GM21717 (cell line): Measurements from ENCODE around the gene FASN.
"Not testable (repeated sequence)": the region's sequence is repeated elsewhere in the genome, so short reads cannot be mapped to it uniquely, and the experiment has no call there.

Experiments used
- ATAC-seq: cut with Tn5 transposase; IDR thresholded peaks from one replicate; pipeline ENCODE4 v1.9.1; 2021; ENCODE audit warnings: mild to moderate bottlenecking, moderate library complexity; ENCODE audit not compliant: unreplicated experiment

Gene FASN

DNA sequence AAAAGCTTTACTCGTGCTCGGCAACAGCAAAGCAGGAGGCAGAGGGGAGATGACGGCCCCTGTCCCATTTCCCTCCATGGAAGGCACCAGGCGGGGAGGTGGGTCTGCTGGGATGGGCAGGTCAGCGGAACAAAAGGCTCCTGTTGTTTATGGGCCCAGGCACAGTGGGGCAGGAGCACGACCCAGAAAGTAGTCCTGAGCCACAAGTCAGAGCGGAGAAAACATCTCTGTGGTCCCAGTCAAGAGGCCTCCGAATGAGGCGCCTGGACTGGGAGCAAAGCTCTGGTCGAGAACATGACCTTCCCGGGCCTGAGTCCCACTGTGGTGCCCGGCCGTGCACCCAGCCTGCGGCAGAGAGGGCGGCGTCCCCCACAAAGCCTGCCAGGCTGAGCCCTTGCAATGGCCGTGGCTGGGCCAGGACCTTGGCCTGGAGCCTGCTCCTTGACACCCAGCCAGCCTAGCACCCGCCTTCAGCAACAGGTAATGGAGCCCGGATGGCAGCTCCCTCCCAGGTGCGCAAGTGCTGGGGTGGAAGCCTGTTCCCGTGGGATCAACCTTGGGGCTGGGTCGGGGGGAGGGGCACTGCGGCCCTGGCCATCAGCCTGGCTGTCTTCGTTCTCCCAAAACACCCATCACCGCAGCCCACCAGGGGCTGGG is 50.0 kb downstream of the FASN start:
- no peak for ATAC-seq

DNA sequence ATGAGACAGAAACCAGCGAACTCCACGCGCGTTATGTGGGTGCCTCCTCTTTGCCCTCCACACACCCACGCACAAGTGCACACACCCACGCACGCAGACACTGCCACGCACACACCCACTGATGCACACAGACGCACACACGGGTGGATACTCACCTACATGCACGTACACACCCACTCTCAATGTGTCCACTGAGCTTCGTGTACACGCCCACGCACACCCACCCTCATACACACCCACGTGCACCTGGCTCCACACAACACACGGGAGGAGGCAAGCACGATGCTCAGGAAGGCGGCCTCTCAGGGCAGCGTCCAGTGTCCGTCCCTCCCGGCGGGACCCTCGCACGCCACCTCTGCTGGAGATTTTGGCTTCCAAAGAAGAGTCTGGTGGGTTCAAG is 50.7 kb downstream of the FASN start:
- ATAC-seq = no peak

DNA sequence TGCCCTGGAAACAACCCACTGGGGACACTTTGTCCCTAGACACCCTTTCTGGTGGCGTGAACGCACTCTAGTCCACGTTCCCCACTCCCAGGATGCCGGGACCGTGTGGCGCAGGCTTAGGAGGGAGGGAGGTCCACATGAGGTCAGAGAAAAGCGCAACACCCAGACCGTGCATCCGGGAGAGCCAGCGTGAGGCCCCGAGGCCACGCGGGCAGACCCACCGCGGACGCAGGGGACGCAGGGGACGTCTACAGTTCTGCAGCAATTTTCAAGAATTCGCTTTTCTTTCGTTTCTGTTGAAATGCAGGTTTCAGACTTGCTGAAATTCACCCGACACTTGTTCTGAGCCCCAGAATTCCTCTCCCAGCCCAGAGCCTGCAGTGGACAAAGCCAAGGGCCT is 51.1 kb downstream of the FASN start:
- no peak for ATAC-seq

DNA sequence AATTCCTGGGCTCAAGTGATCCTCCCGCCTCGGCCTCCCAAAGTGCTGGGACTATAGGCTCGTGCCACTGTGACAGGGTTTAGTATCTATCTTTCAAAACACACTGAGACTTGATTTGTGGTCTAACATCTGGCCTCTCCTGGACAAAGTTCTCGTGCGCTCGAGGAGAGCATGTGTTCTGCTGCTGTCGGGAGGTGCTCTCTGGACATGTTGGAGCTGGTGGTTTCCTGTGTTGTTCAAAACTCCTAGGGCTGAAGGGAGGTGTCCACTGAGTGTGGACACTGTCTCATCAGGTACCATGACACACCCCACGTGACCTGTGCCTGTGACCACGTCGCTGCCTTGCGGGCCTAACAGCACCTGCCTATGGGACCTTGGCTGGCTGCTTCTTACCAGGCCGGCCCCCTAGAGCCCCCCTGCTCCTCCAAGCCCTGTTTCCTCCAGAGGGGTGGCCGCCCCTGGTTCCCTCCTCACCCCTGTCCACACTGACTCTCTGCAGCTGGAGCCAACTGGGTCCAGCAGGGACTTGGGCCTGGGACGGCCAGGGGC is 52.0 kb downstream of the FASN start:
- no peak for ATAC-seq

DNA sequence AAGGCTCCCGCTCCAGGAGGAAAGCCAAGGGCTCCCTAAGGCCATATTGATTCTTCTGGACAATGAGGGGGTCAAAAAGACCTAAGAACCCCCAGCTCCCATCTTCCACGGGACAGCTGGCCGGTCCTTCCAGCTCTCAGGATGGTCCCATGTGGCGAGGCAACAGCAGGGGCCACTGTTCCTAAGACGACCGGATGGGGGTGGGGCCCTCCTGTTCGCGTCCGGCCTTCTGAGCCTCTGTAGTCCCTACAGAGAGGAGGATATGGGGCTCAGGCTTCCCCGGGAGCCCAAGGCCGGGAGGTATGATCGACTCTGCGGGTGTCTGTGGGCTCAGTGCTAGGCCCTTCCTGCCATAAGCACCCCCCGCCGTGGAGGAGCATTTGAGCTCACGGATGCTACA is 54.5 kb downstream of the FASN start:
- no peak for ATAC-seq

DNA sequence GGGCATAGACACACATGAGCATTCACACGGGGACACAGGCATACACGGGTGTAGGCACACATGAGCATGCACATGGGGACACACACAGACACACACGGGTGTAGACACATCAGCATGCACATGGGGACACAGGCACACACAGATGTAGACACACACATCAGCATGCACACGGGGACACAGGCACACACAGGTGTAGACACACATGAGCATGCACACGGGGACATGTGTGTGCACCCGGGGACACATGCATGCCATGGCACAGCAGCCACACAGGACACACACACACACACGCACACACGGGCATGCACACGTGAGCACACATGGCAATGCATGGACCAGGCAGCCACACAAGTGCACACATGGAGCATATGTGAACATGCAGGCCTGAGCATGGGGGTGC is 55.4 kb downstream of the FASN start:
- no peak for ATAC-seq

DNA sequence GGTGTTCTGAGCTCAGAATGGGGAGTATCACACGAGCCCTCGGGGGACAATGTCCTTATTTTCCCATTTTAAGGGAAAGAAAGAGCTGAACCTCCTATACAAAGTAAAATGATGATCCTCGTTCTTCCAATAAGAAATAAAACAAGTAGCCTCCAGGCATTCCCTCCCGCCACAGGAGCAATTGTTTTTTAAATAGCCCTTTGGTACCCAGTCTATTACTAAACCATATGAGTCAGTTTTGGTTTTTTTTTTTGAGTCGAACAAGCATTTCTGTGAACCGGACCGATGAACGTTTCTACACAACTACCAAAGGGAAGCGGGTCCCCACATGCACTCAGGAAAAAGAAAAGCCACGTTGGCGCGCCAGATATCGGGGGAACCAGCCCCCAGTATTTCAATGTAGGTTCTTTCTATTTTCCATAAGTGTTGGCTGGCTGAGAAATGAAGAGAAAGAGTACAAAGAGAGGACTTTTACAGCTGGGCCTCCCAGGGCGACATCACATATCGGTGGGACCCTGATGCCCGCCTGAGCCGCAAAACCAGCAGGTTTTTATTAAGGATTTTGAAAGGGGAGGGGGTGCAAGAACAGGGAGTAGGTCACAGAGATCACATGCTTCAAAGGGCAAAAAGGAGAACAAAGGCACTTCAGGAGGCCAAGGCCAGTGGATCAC is 56.8 kb downstream of the FASN start:
- ATAC-seq = no peak

DNA sequence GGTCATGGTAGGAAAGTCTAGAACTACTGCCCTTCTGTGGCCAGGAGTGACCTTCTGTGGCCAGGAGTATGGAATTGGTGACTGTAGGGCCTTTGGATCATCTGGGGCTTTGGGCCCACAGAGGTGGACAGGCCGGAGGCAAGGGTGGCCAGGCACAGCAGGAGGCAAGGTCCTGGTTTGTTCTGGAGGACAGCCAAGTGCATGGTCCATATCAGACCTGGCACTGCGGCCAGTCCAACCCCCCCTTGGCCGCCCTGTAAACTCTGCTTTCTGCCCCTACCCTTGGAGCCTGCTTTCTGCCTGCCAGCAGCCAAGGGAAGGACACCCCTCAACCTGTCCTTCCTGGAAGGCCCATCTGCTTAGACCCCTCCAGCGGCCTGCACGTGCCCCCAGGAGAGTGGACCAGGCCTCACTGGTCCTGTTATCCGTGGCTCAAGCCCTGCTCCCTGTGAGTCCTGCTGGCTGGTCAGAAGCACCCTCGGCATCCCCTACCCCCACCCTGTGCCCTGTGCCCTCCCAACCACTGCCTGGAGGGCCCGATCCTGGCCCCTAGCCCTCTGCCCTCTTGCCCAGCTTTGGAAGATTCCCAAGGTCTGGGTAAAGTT is 58.2 kb downstream of the FASN start:
- no peak for ATAC-seq

DNA sequence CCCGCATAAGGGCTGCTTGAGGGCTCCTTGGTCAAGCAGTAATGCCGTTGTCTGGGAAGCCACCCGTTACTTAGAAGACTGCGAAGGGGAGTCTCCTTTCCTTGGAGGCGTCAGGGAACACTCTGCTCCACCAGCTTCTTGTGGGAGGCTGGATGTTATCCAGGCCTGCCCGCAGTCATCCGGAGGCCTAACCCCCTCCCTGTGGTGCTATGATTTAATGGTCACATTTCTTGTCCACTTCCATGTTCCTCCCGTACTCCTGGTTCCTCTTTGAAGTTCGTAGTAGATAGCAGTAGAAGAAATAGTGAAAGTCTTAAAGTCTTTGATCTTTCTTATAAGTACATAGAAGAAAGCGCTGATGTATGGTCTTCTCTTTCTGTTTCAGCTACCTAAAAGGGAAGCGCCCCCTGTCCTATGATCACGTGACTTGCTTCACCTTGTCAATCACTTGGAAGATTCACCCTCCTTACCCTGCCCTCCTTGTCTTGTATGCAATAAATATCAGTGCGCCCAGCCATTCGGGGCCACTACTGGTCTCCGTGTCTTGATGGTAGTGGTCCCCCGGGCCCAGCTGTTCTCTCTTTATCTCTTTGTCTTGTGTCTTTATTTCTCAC is 59.1 kb downstream of the FASN start:
- not testable (repeated sequence) for ATAC-seq

DNA sequence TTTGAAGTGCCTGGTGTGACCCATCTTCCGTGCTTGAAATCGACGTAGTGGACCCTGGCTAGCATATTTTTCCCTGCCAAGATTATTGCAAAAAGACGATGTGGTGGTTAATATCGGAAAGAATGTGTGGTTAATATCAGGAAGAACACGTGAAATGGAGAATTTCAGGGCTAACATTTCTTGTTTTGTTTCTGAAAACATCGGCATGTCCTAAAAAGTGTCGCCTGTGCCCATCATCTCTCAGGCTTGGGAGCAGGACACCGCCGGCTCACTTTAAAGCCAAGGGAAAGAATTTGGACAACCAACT is 60.2 kb downstream of the FASN start:
- no peak for ATAC-seq

DNA sequence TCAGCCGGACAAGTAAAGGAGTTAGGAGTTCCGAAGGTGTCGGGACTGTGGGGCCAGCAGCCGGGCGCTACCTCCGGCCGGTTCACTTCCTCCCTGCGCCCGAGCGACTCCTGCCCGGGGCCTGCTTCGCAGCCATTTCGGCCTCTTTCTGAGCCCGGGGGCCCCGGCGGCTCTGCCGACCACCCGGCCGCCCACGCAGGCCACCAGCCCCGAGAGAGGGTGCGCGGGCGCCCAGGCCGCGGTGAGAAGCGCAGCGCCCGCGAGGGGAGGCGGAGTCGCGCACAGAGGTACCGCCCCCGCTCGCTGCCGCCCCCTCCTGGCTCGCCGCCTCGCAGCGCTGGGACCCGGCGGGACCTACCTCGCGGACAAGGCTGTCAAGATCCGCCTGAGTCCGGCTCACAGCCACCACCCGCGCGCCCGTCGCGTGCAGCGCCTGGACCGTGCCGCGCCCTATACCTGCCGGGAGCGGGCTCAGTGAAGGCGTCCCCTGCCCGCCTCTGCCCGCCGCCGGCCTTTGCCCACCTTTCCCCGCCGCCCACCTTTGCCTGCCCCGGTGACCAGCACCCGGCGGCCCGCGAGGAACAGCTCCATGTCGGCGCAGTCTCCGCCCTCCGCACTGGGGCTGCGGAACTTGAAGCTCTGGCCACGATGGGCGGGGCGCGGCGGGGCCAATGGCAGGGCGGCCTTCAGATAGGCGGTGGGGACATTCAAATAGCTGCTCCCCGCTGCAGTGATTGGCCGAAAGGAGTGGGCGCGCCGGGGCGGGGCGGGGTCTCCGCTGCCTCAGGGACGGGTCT is 60.7 kb downstream of the FASN start, which contains the start of gene DCXR:
DCXR (minus strand) TSS at position 606 of the 797 bp plus-strand sequence; CDS start at position 591, 15 bp downstream.
- peak; percentile 86 for ATAC-seq

DNA sequence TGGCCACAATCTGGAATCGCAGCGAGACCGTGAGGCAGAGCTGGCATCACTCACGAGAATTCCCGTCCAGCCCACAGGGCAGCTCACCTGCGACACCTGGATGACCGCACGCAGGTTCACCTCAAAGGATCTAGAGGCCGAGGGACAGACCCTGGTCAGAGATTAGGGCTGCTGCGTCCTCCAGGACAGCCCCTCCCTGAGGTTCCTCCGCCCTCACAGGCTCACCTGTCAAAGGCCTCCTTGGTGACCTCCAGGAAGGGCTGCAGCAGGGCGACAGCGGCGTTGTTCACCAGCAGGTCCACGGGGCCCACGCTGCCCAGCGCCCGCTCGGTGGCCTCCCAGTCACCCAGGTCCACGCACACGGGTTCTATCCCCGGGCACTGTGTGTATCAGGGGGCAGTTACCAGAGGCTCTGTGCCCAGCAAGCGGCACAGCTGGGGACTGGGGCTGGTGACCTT is 61.4 kb downstream of the FASN start:
- ATAC-seq = no peak

DNA sequence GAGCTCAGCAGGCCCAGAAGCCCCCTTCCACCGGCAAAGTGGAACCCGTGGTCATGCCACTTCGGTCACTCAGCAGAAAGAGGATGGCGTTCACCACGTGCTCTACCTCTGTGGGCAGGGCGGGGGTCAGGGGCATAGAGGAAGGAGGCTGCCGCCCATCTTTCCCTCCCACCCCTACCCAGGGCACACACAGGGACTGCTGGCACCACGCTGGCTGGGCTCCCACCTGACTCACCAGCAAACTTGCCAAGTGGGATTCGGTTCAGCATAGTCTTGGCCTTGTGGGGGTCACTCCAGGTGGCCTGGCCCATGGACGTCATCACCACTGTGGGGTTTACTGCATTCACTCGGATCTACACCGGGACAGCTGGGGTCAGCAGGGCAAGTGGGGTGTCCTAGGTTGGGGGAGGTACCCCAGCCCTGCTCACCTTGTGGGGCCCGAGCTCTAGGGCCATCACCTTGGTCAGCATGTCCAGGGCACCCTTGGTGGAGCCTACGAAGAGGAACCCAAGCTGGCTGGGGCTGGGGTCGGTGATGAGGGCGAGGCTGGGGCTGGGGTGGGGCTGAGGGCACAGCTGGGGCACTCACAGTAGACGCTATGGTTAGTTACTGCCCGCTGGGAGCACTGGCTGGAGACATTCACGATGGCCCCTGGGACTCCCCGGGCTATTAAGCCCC is 61.9 kb downstream of the FASN start:
- ATAC-seq = no peak

DNA sequence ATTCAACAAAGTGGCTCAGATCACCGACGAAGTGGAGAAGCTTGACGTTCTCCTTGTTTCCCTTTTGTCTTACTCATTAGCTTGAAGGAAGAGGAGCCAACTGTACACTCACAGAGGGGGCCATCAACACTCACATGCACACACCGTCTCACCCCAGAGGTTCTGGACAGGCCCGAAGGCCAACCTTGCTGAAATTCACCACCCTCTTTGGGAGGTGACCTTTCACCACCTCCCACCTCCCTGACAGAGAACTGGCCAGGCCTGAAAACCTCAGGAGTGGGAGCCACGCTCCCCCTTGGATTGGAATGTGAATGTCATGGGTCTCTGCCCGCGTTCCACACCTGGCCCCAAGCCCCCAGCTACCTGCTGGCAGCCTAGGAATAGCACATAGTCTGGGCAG is 62.5 kb downstream of the FASN start:
- no peak for ATAC-seq

DNA sequence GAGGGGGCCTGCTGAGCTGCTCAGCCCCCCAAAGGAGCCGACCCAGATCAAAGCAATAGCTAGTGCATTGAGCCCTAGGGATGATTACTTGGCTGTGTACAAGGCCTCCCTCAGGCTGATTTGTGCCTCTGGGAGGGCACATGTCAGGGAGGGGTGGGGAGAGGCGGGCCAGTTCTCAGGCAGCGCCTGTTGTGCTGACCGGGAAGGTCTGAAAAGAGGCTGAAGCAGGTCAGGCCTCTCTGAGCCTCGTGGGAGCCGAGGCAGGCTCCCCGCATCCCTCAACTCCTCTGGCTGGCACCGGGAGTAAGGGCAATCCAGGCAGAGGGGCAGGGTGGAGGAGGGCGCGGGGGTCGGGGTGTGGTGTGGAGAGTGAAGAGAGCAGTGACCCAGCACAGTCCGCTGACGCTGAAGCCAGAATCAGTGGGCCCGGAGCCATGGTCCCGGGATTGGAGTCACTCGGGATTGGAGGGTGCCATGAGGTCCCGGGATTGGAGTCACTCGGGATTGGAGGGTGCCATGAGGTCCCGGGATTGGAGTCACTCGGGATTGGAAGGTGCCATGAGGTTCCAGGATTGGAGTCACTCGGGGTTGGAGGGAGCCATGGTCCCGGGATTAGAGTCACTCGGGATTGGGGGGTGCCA is 63.5 kb downstream of the FASN start:
- no peak for ATAC-seq

DNA sequence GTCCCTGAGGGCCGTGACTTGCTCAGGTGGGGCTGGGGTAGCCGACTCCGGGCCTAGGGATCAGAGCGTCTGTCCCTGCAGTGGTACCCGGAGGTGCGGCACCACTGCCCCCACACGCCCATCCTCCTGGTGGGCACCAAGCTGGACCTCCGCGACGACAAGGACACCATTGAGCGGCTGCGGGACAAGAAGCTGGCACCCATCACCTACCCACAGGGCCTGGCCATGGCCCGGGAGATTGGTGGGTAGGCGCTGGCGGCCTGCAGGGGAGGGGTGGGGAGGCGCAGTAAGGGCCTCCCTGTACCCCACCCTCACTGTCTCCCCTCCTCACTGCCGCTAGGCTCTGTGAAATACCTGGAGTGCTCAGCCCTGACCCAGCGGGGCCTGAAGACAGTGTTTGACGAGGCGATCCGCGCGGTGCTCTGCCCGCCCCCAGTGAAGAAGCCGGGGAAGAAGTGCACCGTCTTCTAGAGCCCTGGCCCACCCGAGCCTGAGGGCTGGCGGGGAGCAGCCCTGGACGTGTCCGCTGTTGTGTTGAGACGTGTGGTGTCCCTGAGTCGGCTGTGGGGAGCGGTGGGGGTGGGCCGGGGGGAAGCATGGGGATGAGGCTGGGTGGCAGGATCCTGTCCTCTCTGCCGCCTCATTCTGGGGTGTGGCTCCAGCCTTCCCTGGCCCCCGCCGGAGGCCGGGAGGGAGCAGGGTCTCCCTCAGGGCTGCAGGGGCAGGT is 64.5 kb downstream of the FASN start:
- no peak for ATAC-seq

DNA sequence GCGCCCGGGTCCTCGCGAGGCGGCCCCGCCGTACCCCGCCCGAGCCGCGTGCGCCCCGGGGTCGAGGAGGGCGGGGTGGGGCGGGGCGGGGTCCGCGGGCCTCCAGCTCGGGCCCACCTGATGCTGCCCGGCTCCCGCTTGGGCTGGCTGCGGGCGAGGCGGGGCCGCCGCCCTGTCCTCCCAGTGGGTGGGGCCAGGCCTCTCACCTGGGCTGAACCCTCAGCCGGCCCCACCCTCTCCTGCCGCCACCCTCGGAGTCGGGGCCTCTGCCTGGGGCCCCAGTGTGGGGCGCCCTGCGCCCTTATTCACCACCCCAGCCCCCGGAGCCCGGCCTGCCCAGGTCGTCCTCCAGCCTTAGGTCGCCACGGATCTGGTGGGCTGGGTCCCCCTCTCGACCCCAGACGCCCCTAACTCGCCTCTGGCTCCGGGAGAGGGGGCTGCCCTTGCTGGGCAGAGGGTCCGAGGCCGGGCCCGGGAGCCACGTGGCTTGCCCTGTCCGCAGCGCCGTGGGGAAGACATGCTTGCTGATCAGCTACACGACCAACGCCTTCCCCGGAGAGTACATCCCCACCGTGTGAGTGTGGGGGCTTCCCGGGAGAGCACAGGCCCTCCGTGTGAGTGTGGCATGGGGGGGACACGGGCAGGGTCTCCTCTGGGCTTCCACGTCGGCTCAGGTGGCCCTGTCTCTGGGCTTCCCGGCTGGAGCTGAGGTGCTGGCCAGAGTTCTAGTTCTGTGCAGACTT is 66.0 kb downstream of the FASN start:
- no peak for ATAC-seq

DNA sequence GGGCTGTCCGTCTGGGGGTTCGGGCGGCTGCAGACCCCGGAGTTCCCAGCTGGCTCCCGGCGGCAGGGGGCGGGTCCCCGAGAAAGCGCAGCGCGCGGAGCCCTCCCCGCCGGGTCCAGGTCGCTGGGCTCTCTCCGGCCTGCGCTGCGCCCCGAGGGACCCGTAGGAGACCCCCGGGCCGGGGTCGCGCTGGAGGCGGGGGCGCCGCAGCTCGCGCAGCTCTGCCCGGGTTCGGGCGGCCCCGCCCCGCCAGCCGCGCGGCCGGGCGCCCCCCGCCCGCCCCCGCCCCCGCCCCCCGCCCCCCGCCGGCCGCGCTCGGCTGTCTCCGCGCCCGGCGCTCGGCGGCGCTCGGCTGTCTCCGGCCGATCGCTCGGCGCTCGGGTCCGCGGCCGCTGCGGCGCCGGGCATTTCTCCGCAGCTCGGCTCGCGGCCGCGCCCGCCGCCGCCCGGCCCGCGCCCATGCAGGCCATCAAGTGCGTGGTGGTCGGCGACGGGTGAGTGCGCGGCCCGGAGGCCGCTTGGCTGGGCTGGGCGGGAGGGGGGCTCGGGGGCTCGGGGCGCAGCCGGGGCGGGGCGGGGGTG is 66.6 kb downstream of the FASN start, which contains the start of gene RAC3:
RAC3 (plus strand) TSS at position 376 of the 582 bp plus-strand sequence; CDS start at position 460, 84 bp downstream.
- ATAC-seq = no peak
